Right cardiac atrium (tissue), 5 donors: ENCODE measurements around the gene SMKR1. TPM values are rescaled to one million over a fixed set of nuclear protein-coding genes. Genes with fewer than 3 reads are reported as not detected.

ENCODE experiments used
- ATAC-seq, 2 donors: fragments of 200-7000 bp; cut with Tn5 transposase; one replicate each; pipeline versions ENCODE4 v1.8.0 to v1.9.1; 2020; ENCODE audit warnings: moderate library complexity in 2 of 2, mild to moderate bottlenecking in 1 of 2
- DNase-seq, 3 donors: peaks; one replicate each; pipeline ENCODE4 v3.0.0-alpha.2; 2020
- H3K27ac ChIP-seq: one replicate; pipeline ENCODE4 v1.5.1; 2013; ENCODE audit warnings: mild to moderate bottlenecking, low read length, control low read depth, moderate library complexity
- H3K27me3 ChIP-seq: one replicate; pipeline ENCODE4 v1.6.1; 2013; ENCODE audit not compliant: control insufficient read depth, insufficient read depth
- H3K4me1 ChIP-seq: one replicate; pipeline ENCODE4 v1.6.1; 2013; ENCODE audit warnings: low read length; ENCODE audit not compliant: control insufficient read depth, insufficient read depth
- H3K4me3 ChIP-seq: one replicate; pipeline ENCODE4 v1.5.1; 2013; ENCODE audit warnings: low read length, control low read depth
- H3K9me3 ChIP-seq: one replicate; pipeline ENCODE4 v1.6.1; 2013; ENCODE audit warnings: low read length; ENCODE audit not compliant: control insufficient read depth
- WGBS: extraction: QIAGEN DNeasy Blood & Tissue Kit; methylation state at CpG from one replicate; pipeline ENCODE4 v1.1.7; 2013; 5-methylcytosine and 5-hydroxymethylcytosine counted together
- intact Hi-C, 4 donors: fragments of 100-400 bp; cut with DNase I; formaldehyde crosslinking; loops; one replicate each; pipeline versions ENCODE4 v1.11.0 to v1.14.0; 2022 to 2023
- long read RNA-seq, 4 donors: library from polyadenylated mRNA; unstranded; transcript quantifications; one replicate each; pipeline ENCODE4 v2.0.0, GENCODE V29; 2020 to 2021
- polyA plus RNA-seq: library from polyadenylated mRNA; stranded (reverse); fragments of 200-250 nt; gene quantifications from one replicate; pipeline ENCODE4 v1.2.3, GENCODE V29; 2013
- total RNA-seq, 4 donors: library from RNA; stranded (reverse); fragmentation: NEBNext Ultra II Directional; extraction: Animal tissue kit (Norgen Biotek cat#: 25700); gene quantifications; one replicate each; pipeline ENCODE4 v1.2.1, GENCODE V29; 2021
- donor health status: healthy with polysubstance abuse.
- donor health status: DM: no; HTN: yes; CAD: no.
- donor health status: DM: no; HTN: no; CAD: no.
- donor health status: DM: no; HTN: yes; CAD: no; lungs with severe emphysema.
- donor health status: DM: yes; HTN: yes; CAD: no.

SMKR1 gene
- not detected for total RNA-seq
- polyA plus RNA-seq: 0.16 TPM
- long read RNA-seq, donor 1: 0 reads
- long read RNA-seq, donor 2: 0 reads
- long read RNA-seq, donor 3: 0 reads
- long read RNA-seq, donor 4: 0 reads

DNA sequence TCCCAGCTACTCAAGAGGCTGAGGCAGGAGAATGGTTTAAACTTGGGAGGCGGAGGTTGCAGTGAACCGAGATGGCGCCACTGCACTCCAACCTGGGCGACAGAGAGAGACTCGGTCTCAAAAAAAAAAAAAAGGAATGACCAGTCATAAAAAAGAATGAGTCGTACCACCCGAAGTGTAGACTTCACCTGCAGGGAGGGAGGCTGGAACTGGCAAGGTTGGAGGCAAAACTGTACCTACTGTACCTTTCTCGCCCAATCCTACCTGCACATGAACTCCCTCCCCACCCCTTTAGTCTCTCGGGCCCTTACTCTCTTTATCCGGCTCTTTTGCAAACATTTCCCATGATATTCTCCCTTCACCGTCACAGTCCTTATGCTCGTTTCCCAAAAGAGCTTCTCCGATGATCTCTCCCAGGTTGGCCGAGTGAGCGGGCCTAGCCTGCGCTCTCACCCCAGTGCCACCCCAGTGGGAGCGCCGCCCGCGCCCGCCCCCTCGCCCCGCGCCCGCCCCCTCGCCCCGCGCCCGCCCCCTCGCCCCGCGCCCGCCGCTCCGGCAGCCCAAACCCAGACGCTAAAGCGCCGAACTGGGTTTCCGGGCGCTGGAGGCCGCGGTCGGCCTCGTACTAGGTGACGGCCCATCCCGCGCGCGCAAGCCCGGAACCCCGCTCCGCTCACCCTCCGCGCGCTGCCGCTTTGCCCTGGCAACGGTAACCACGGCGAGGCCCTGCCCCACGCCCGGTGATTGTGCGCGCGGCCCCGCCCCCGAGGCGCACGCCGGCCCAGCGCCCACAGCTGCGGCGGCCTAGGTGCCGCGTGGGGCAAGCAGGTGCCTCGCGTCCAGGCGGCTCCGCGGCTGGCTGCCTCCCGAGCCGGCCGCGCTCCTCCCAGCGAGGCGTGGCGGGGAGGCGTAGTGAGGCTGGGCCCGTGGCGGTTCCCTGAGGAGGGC is at the start of gene SMKR1:
Gene SMKR1, plus strand, starts transcription at position 772 of the 948 bp plus-strand sequence. CDS start 294 bp downstream, outside the sequence.
- H3K4me3 ChIP-seq: peak within 1 kb of the TSS; percentile 30
- intact Hi-C loops: no loop called here
- ATAC-seq: peak; percentile 91 to 95
- no peaks in the 10 kb centered on the region for H3K9me3 ChIP-seq
- no peaks in the 10 kb centered on the region for H3K4me1 ChIP-seq
- DNase-seq: peak; percentile 69 to 91 (median 85)
- WGBS: 6% methylated on average over 89 of the region's 89 CpGs
- H3K27me3 ChIP-seq: no peaks in the 10 kb centered on the region
- no peak within 1 kb of the TSS for H3K27ac ChIP-seq

DNA sequence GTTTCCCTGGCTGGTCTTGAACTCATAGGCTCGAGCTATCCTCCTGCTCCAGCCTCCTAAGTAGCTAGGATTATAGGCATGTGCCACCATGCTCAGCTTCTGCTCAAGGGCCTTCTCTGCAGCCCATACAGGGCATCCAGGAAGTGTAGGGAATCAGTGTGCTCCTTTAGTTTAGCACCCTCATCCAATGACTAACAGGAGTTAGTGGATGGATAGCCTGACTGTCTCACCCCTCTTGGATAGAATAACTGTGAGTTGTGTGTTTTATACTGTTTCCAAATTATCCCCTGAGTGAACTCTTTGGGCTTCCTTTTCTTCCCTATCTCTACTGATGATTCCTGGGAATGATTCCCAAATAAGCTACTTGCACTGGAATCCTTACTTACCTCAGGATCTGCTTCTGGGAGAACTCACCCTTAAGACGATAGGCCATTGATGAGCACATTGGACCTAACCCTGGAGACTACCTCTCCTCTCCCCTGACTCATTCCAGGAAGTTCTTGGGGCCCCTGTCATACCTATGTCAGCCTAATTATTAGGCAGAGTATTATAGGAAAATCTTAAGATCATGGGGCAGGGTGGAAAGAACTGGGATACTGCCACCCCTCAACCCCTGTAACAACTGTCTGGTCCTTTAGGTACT is 49.6 kb upstream of the SMKR1 start:
- no peaks in the 10 kb centered on the region for H3K4me1 ChIP-seq
- no peaks in the 10 kb centered on the region for H3K9me3 ChIP-seq
- no peak overlapping the region for H3K27ac ChIP-seq
- no peak for DNase-seq
- no peak for ATAC-seq
- intact Hi-C loops: no loop called here
- no peaks in the 10 kb centered on the region for H3K27me3 ChIP-seq
- 98% methylated on average over 2 of the region's 2 CpGs for WGBS
- no peak overlapping the region for H3K4me3 ChIP-seq

DNA sequence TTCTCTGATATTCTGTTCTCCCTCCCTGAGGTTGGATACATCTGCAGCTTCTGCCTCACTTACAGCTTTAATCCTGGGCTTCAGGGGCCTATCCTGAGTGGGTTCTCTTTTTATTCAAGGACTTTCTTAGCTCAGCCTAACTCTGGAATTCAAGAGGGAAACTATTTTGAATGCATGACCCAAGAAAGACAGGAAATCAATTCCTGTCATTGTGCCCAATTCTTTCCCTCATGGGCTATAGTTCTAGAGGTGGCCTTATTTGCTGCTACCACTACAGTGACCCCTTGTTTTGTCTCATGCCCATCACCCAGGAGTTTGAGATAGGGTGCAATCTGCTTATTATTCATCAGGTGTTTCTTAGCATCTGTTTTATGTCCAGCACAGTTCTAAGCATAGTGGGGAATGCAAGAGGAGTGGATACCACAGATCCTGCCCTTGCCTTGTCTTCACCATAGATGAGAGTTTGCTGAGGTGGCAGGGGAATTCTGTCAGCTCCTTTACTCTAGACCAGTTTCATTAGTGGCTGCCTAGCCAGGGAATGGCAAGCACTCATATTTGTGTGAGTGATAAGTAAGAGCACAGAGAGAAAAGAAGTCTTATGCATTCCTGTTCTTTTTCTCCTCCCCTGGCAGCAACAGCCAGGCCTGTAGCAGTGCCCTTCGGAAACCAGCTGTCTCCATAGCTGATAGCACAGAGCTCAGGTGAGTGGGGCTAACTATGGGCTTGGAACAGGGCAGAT is 48.7 kb upstream of the SMKR1 start:
- intact Hi-C loops: no loop called here
- no peaks in the 10 kb centered on the region for H3K4me1 ChIP-seq
- DNase-seq (no peak), ATAC-seq (peak; percentile 31 to 67)
- 75% methylated on average over 1 of the region's 1 CpG for WGBS
- no peaks in the 10 kb centered on the region for H3K27me3 ChIP-seq
- H3K27ac ChIP-seq: peak overlapping the region; percentile 5
- H3K9me3 ChIP-seq: no peaks in the 10 kb centered on the region
- no peak overlapping the region for H3K4me3 ChIP-seq

DNA sequence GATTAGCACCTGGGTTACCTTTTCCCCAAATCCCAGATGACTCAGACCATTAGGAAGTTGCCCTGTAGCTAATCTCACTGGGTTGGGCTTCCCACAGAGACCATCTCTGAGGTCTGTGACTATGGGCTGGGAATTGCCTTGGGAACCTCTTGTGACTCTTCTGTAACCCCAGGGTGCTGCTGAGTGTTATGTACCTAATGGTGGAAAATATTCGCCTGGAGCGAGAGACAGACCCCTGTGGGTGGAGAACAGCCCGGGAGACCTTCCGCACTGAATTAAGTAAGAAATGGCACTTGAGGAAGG is 48.1 kb upstream of the SMKR1 start:
- H3K4me3 ChIP-seq: no peak overlapping the region
- 81% methylated on average over 4 of the region's 4 CpGs for WGBS
- ATAC-seq (peak in 1 of 2 donors; percentile 15), DNase-seq (no peak)
- H3K27me3 ChIP-seq: no peaks in the 10 kb centered on the region
- H3K27ac ChIP-seq: no peak overlapping the region
- intact Hi-C loops: no loop called here
- H3K4me1 ChIP-seq: no peaks in the 10 kb centered on the region
- H3K9me3 ChIP-seq: no peaks in the 10 kb centered on the region

DNA sequence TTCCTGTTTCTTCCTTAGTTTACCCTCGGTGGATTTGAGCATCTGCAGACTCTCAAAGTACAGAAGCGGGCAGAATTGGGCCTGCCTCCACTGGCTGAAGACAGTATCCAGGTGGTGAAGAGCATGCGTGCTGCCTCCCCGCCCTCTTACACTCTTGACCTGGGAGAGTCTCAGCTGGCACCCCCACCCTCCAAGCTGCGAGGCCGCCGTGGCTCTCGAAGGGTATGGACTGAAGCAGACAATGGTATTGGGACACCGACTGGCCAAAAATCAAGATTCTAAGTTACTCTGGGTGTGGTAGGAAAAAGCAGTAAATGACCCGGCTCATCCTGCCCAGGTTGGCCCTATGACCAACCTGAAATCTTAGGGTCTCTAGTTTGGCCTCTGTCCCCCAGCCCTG is 45.9 kb upstream of the SMKR1 start:
- H3K4me1 ChIP-seq: no peaks in the 10 kb centered on the region
- no peaks in the 10 kb centered on the region for H3K9me3 ChIP-seq
- no peak overlapping the region for H3K4me3 ChIP-seq
- no peaks in the 10 kb centered on the region for H3K27me3 ChIP-seq
- DNase-seq (no peak), ATAC-seq (no peak)
- intact Hi-C loops: no loop called here
- H3K27ac ChIP-seq: no peak overlapping the region
- 90% methylated on average over 10 of the region's 10 CpGs for WGBS

DNA sequence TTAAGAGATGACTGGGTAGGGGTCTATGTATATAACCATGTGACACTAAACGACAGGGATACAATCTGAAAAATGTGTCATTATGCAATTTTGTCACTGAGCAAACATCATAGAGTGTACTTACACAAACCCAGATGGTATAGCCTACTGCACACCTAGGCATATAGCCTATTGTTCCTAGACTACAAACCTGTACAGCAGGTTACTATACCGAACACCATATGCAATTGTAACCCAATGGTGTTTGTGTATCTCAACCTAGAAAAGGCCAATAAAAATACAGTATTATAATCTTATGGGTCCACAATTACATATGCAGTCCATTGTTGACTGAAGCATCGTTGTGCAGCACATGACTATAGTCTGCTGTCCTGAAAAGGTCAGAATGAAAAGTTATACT is 45.2 kb upstream of the SMKR1 start:
- no peaks in the 10 kb centered on the region for H3K27me3 ChIP-seq
- DNase-seq (no peak), ATAC-seq (no peak)
- H3K9me3 ChIP-seq: no peaks in the 10 kb centered on the region
- 77% methylated on average over 3 of the region's 3 CpGs for WGBS
- H3K4me3 ChIP-seq: no peak overlapping the region
- H3K27ac ChIP-seq: no peak overlapping the region
- H3K4me1 ChIP-seq: no peaks in the 10 kb centered on the region
- intact Hi-C loops: no loop called here

DNA sequence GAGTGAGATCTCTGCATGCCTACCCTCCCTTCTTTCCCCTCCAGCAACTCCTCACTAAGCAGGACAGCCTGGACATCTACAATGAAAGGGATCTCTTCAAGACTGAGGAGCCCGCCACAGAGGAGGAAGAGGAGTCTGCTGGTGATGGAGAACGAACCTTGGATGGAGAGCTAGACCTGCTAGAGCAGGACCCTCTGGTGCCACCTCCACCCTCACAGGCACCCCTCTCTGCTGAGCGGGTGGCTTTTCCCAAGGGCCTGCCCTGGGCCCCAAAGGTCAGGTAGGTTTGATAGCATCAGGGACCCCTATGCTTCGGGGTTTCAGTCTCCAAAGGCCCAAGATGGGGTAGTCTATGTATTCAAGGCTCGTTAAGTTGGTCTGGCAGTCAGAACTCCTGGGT is 44.2 kb upstream of the SMKR1 start:
- Histone ChIP-seq H3K27ac (no peak overlapping the region), H3K27me3 (no peaks in the 10 kb centered on the region), H3K9me3 (no peaks in the 10 kb centered on the region), H3K4me1 (no peaks in the 10 kb centered on the region), H3K4me3 (no peak overlapping the region)
- intact Hi-C loops: no loop called here
- DNase-seq (no peak), ATAC-seq (no peak)
- WGBS: 93% methylated on average over 5 of the region's 5 CpGs

DNA sequence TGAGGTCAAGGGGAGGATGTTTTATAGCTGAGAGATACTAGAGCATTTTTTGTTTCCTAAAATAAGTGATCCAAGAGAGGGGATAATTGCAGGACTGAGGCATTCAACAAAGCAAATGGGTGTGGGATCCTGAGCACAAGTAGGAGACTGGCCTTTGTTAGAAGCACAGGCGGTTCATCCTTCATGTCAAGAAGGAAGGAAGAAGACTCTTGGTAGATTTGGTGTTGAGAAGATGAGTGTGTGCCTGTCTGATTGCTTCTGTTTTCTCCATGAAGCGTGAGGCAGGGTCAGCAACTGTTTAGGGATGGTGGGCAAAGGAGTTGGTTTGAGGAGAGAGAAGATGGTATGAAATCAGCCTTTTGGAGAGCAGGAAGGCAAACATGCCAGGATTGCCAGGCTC is 40.5 kb upstream of the SMKR1 start:
- no peak for ATAC-seq
- Histone ChIP-seq H3K27ac (no peak overlapping the region), H3K4me1 (no peaks in the 10 kb centered on the region), H3K27me3 (no peaks in the 10 kb centered on the region), H3K9me3 (no peaks in the 10 kb centered on the region), H3K4me3 (no peak overlapping the region)
- 97% methylated on average over 2 of the region's 2 CpGs for WGBS
- no peak for DNase-seq
- intact Hi-C loops: loop anchor here in 2 of 4 donors (10.0 kb wide), 1 partner anchor 247 kb away; no protein-coding TSS in a partner anchor

DNA sequence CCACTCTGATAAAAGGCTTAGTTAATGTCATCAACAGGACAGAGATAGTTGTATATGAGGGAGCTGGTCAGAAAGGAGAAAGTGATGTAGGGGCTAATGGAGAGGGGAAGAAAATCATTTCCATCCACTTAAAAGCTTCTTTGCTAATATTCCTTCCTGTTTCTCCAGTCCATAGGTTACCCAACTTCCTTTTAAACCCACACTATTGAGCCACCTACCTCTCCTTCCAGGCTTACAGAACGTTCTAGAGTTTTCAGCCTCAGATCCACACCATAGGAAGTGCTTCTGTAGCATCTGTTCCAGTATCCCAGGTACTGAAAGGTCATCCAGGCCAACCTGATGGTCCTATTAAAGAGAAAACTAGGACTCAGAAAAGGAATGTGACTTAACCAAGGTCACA is 39.9 kb upstream of the SMKR1 start:
- 72% methylated on average over 1 of the region's 1 CpG for WGBS
- Histone ChIP-seq H3K9me3 (no peaks in the 10 kb centered on the region), H3K4me1 (no peaks in the 10 kb centered on the region), H3K27me3 (no peaks in the 10 kb centered on the region), H3K27ac (no peak overlapping the region), H3K4me3 (no peak overlapping the region)
- intact Hi-C loops: loop anchor here in 2 of 4 donors (10.0 kb wide), 1 partner anchor 248 kb away; no protein-coding TSS in a partner anchor
- no peak for DNase-seq
- ATAC-seq: no peak

DNA sequence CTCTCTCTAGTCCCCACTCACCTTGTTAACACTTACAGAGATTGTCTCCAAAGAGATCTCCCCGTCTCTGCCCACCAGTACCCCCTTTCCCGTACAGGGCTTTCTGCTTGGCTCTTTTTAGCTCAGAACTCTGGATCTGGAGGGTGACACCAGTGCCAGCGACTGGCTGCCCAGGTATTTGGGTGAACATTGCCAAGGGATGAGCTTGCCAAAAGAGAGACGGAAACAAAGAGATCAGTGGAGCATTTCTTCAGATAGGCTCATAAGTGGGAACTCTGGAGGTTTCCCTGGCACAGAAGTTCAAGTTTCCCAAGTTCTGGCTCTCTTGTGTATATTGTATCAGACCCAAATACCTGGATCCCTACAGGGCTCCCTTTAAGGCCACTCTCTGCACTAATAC is 38.1 kb upstream of the SMKR1 start:
- no peaks in the 10 kb centered on the region for H3K4me1 ChIP-seq
- 73% methylated on average over 4 of the region's 4 CpGs for WGBS
- intact Hi-C loops: loop anchor here in 2 of 4 donors (10.0 kb wide), 1 partner anchor 249 kb away; no protein-coding TSS in a partner anchor
- no peaks in the 10 kb centered on the region for H3K27me3 ChIP-seq
- DNase-seq (no peak), ATAC-seq (no peak)
- H3K9me3 ChIP-seq: no peaks in the 10 kb centered on the region
- H3K27ac ChIP-seq: no peak overlapping the region
- no peak overlapping the region for H3K4me3 ChIP-seq
